Measurements from ENCODE around the gene GPA33.
A peak's percentile ranks its signal among the peaks of the same experiment; 100 is the strongest.

GPA33 gene

DNA sequence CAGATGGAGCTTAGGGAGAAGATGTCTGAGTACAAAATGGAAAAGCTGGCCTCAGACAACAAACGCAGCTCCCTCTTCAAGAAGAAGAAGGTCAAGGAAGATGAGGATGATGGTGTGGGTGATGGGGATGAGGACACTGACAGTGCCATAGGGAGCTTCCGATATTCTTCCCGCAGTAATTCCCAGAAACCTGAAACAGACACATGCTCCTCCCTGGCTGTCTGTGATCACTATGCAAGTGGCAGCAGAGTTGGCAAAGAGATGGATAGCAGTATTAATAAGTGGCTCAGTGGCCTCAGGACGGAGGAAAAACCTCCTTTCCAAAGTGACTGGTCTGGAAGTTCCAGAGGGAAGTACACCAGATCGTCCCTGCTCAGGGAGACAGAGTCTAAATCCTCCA, 37.5 kb upstream of the GPA33 start:
- no peak overlapping the region for H2BK120ac ChIP-seq (ENCODE audit: low read depth, low read length)
- H3K27ac ChIP-seq (ENCODE audit: low read depth, low read length): no peak overlapping the region
- H3K4me3 ChIP-seq (ENCODE audit: low read length): no peak overlapping the region
- no CpG with 5 or more reads among the region's 5 CpGs for WGBS (ENCODE audit: extremely low coverage, insufficient coverage, low lambda C conversion rate)
- no peak overlapping the region for H2BK5ac ChIP-seq (ENCODE audit: low read length)
- no peak overlapping the region for H4K8ac ChIP-seq (ENCODE audit: low read depth, low read length)
- no peak overlapping the region for H3K9ac ChIP-seq (ENCODE audit: low read length)
- H3K23ac ChIP-seq (ENCODE audit: low read length): no peak overlapping the region
- H3K18ac ChIP-seq (ENCODE audit: low read length): no peak overlapping the region
- H3K27me3 ChIP-seq (ENCODE audit: insufficient read depth, low read length, poor library complexity): no peaks in the 10 kb centered on the region
- no peaks in the 10 kb centered on the region for H3K79me1 ChIP-seq (ENCODE audit: low read length)
- no peak overlapping the region for H2AK5ac ChIP-seq (ENCODE audit: low read length)
- H3K4me1 ChIP-seq (ENCODE audit: control insufficient read depth, low read depth, low read length): peaks cover 2% of the 10 kb centered on the region
- no peak overlapping the region for H4K5ac ChIP-seq (ENCODE audit: low read length)
- no peak overlapping the region for H3K4me2 ChIP-seq (ENCODE audit: low read length)
- DNase-seq: no peak
- no peaks in the 10 kb centered on the region for H3K36me3 ChIP-seq (ENCODE audit: control insufficient read depth, insufficient read depth, low read length)
- H3K56ac ChIP-seq (ENCODE audit: low read length): no peak overlapping the region
- H2BK15ac ChIP-seq (replicated peaks; ENCODE audit: low read depth): no peak overlapping the region
- H3K4ac ChIP-seq (ENCODE audit: low read depth, low read length): no peak overlapping the region
- no peaks in the 10 kb centered on the region for H3K79me2 ChIP-seq (ENCODE audit: control insufficient read depth, insufficient read depth, low read length)

DNA sequence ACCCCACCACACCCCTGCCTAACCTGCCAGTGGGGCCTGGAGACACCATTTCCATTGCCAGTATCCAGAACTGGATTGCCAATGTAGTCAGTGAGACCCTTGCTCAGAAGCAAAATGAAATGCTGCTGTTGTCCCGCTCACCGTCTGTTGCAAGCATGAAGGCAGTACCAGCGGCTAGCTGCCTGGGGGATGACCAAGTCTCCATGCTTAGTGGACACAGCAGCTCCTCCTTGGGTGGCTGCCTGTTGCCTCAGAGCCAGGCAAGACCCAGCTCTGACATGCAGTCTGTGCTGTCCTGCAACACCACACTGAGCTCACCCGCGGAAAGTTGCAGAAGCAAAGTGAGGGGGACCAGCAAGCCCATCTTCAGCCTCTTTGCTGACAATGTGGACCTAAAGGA, 37.1 kb upstream of the GPA33 start:
- no peak for DNase-seq

DNA sequence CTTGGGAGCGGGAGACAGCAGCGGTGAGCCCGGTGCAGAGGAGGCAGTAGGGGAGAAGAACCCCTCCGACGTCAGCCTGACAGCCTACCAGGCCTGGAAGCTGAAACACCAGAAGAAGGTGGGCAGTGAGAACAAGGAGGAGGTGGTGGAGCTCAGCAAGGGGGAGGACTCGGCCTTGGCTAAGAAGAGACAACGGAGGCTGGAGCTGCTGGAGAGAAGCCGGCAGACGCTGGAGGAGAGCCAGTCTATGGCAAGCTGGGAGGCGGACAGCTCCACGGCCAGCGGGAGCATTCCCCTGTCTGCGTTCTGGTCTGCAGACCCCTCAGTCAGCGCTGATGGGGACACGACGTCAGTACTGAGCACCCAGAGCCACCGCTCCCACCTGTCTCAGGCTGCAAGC, 36.6 kb upstream of the GPA33 start:
- Histone ChIP-seq H3K79me2 (ENCODE audit: control insufficient read depth, insufficient read depth, low read length) (no peaks in the 10 kb centered on the region), H3K23ac (ENCODE audit: low read length) (no peak overlapping the region), H2BK15ac (replicated peaks; ENCODE audit: low read depth) (no peak overlapping the region), H3K56ac (ENCODE audit: low read length) (no peak overlapping the region), H4K5ac (ENCODE audit: low read length) (no peak overlapping the region), H4K8ac (ENCODE audit: low read depth, low read length) (no peak overlapping the region), H2BK120ac (ENCODE audit: low read depth, low read length) (no peak overlapping the region), H3K36me3 (ENCODE audit: control insufficient read depth, insufficient read depth, low read length) (no peaks in the 10 kb centered on the region), H3K18ac (ENCODE audit: low read length) (no peak overlapping the region), H3K4me2 (ENCODE audit: low read length) (no peak overlapping the region), H2BK5ac (ENCODE audit: low read length) (no peak overlapping the region), H3K4me3 (ENCODE audit: low read length) (no peak overlapping the region), H3K27me3 (ENCODE audit: insufficient read depth, low read length, poor library complexity) (no peaks in the 10 kb centered on the region), H3K79me1 (ENCODE audit: low read length) (no peaks in the 10 kb centered on the region), H2AK5ac (ENCODE audit: low read length) (no peak overlapping the region), H3K4me1 (ENCODE audit: control insufficient read depth, low read depth, low read length) (peaks cover under 1% of the 10 kb centered on the region), H3K9ac (ENCODE audit: low read length) (no peak overlapping the region), H3K27ac (ENCODE audit: low read depth, low read length) (no peak overlapping the region), H3K4ac (ENCODE audit: low read depth, low read length) (no peak overlapping the region)
- DNase-seq: no peak
- WGBS (ENCODE audit: extremely low coverage, insufficient coverage, low lambda C conversion rate): no CpG with 5 or more reads among the region's 17 CpGs

More for the DNA sequence above, 37.1 kb upstream of the GPA33 start:
- Histone ChIP-seq H3K79me1 (ENCODE audit: low read length) (no peaks in the 10 kb centered on the region), H3K4ac (ENCODE audit: low read depth, low read length) (no peak overlapping the region), H3K9ac (ENCODE audit: low read length) (no peak overlapping the region), H3K79me2 (ENCODE audit: control insufficient read depth, insufficient read depth, low read length) (no peaks in the 10 kb centered on the region), H3K23ac (ENCODE audit: low read length) (no peak overlapping the region), H4K8ac (ENCODE audit: low read depth, low read length) (no peak overlapping the region), H3K18ac (ENCODE audit: low read length) (no peak overlapping the region), H4K5ac (ENCODE audit: low read length) (no peak overlapping the region), H3K56ac (ENCODE audit: low read length) (no peak overlapping the region), H3K4me2 (ENCODE audit: low read length) (no peak overlapping the region), H3K4me3 (ENCODE audit: low read length) (no peak overlapping the region), H2AK5ac (ENCODE audit: low read length) (no peak overlapping the region), H2BK120ac (ENCODE audit: low read depth, low read length) (no peak overlapping the region), H3K4me1 (ENCODE audit: control insufficient read depth, low read depth, low read length) (no peaks in the 10 kb centered on the region), H3K27ac (ENCODE audit: low read depth, low read length) (no peak overlapping the region), H3K27me3 (ENCODE audit: insufficient read depth, low read length, poor library complexity) (no peaks in the 10 kb centered on the region), H2BK15ac (replicated peaks; ENCODE audit: low read depth) (no peak overlapping the region), H3K36me3 (ENCODE audit: control insufficient read depth, insufficient read depth, low read length) (no peaks in the 10 kb centered on the region), H2BK5ac (ENCODE audit: low read length) (no peak overlapping the region)
- WGBS (ENCODE audit: extremely low coverage, insufficient coverage, low lambda C conversion rate): no CpG with 5 or more reads among the region's 5 CpGs

DNA sequence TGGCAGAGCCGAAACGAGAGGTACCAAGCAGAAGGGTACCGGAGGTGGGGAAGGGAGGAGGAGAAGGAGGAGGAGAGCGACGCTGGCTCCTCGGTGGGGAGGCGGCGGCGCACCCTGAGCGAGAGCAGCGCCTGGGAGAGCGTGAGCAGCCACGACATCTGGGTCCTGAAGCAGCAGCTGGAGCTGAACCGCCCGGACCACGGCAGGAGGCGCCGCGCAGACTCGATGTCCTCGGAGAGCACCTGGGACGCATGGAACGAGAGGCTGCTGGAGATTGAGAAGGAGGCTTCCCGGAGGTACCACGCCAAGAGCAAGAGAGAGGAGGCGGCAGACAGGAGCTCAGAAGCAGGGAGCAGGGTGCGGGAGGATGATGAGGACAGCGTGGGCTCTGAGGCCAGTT, 36.1 kb upstream of the GPA33 start:
- no peak overlapping the region for H3K9ac ChIP-seq (ENCODE audit: low read length)
- no peak overlapping the region for H3K4me2 ChIP-seq (ENCODE audit: low read length)
- H4K8ac ChIP-seq (ENCODE audit: low read depth, low read length): no peak overlapping the region
- no peak overlapping the region for H2AK5ac ChIP-seq (ENCODE audit: low read length)
- no peak overlapping the region for H3K18ac ChIP-seq (ENCODE audit: low read length)
- H3K56ac ChIP-seq (ENCODE audit: low read length): no peak overlapping the region
- H3K27me3 ChIP-seq (ENCODE audit: insufficient read depth, low read length, poor library complexity): no peaks in the 10 kb centered on the region
- no peaks in the 10 kb centered on the region for H3K36me3 ChIP-seq (ENCODE audit: control insufficient read depth, insufficient read depth, low read length)
- no peak overlapping the region for H2BK15ac ChIP-seq (replicated peaks; ENCODE audit: low read depth)
- no peak for DNase-seq
- no peaks in the 10 kb centered on the region for H3K79me1 ChIP-seq (ENCODE audit: low read length)
- peaks cover 3% of the 10 kb centered on the region for H3K4me1 ChIP-seq (ENCODE audit: control insufficient read depth, low read depth, low read length)
- H2BK120ac ChIP-seq (ENCODE audit: low read depth, low read length): no peak overlapping the region
- no peaks in the 10 kb centered on the region for H3K79me2 ChIP-seq (ENCODE audit: control insufficient read depth, insufficient read depth, low read length)
- H3K4me3 ChIP-seq (ENCODE audit: low read length): no peak overlapping the region
- H3K23ac ChIP-seq (ENCODE audit: low read length): no peak overlapping the region
- no peak overlapping the region for H3K4ac ChIP-seq (ENCODE audit: low read depth, low read length)
- no peak overlapping the region for H4K5ac ChIP-seq (ENCODE audit: low read length)
- no peak overlapping the region for H2BK5ac ChIP-seq (ENCODE audit: low read length)
- no peak overlapping the region for H3K27ac ChIP-seq (ENCODE audit: low read depth, low read length)
- no CpG with 5 or more reads among the region's 28 CpGs for WGBS (ENCODE audit: extremely low coverage, insufficient coverage, low lambda C conversion rate)

DNA sequence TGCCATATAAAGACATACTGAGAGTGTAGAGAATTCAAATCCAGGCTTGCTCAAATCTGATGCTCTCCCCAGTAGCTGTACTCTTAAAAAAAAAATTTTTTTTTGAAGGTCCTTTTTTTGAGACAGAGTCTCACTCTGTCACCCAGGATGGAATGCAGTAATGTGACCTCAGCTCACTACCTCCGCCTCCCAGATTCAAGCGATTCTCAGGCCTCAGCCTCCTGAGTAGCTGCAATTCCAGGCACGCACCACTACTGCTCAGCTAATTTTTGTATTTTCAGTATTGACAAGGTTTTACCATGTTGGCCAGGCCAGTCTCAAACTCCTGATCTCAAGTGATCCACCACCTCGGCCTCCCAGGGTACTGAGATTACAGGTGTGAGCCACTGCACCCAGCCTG, 32.4 kb upstream of the GPA33 start:
- DNase-seq: peak; percentile 69

DNA sequence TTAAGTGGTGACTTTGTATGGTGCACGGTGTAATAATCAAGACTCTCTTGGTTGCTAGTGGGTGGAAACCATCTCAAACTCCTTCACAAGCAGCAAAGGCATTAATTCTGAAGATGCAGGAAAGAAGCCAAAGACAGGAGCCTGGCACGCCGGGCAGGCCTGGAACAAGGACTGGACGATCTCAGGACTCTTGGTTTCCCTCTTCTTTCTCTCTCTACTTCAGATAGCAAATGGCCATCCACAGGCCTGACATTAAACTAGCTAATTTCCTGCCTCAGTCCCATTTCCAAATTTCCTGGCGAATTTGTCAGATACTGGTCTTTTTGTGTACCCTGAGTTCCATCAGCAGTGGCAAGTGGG, 31.9 kb upstream of the GPA33 start:
- Histone ChIP-seq H3K4me1 (ENCODE audit: control insufficient read depth, low read depth, low read length) (peaks cover 15% of the 10 kb centered on the region), H3K4ac (ENCODE audit: low read depth, low read length) (no peak overlapping the region), H3K27ac (ENCODE audit: low read depth, low read length) (no peak overlapping the region), H3K36me3 (ENCODE audit: control insufficient read depth, insufficient read depth, low read length) (no peaks in the 10 kb centered on the region), H3K79me2 (ENCODE audit: control insufficient read depth, insufficient read depth, low read length) (no peaks in the 10 kb centered on the region), H3K18ac (ENCODE audit: low read length) (no peak overlapping the region), H2BK120ac (ENCODE audit: low read depth, low read length) (no peak overlapping the region), H3K27me3 (ENCODE audit: insufficient read depth, low read length, poor library complexity) (no peaks in the 10 kb centered on the region), H2AK5ac (ENCODE audit: low read length) (no peak overlapping the region), H4K5ac (ENCODE audit: low read length) (no peak overlapping the region), H3K4me2 (ENCODE audit: low read length) (no peak overlapping the region), H4K8ac (ENCODE audit: low read depth, low read length) (no peak overlapping the region), H3K9ac (ENCODE audit: low read length) (no peak overlapping the region), H3K56ac (ENCODE audit: low read length) (no peak overlapping the region), H2BK15ac (replicated peaks; ENCODE audit: low read depth) (no peak overlapping the region), H3K23ac (ENCODE audit: low read length) (no peak overlapping the region), H3K4me3 (ENCODE audit: low read length) (no peak overlapping the region), H3K79me1 (ENCODE audit: low read length) (no peaks in the 10 kb centered on the region), H2BK5ac (ENCODE audit: low read length) (no peak overlapping the region)
- no peak for DNase-seq
- WGBS (ENCODE audit: extremely low coverage, insufficient coverage, low lambda C conversion rate): no CpG with 5 or more reads among the region's 5 CpGs

More for the DNA sequence above, 32.4 kb upstream of the GPA33 start:
- no peak overlapping the region for H2BK15ac ChIP-seq (replicated peaks; ENCODE audit: low read depth)
- no peaks in the 10 kb centered on the region for H3K36me3 ChIP-seq (ENCODE audit: control insufficient read depth, insufficient read depth, low read length)
- peaks cover 15% of the 10 kb centered on the region for H3K4me1 ChIP-seq (ENCODE audit: control insufficient read depth, low read depth, low read length)
- no CpG with 5 or more reads among the region's 4 CpGs for WGBS (ENCODE audit: extremely low coverage, insufficient coverage, low lambda C conversion rate)
- no peaks in the 10 kb centered on the region for H3K79me1 ChIP-seq (ENCODE audit: low read length)
- no peak overlapping the region for H2AK5ac ChIP-seq (ENCODE audit: low read length)
- no peak overlapping the region for H3K9ac ChIP-seq (ENCODE audit: low read length)
- no peak overlapping the region for H3K23ac ChIP-seq (ENCODE audit: low read length)
- H3K4me2 ChIP-seq (ENCODE audit: low read length): no peak overlapping the region
- H4K8ac ChIP-seq (ENCODE audit: low read depth, low read length): no peak overlapping the region
- no peak overlapping the region for H3K18ac ChIP-seq (ENCODE audit: low read length)
- H3K27me3 ChIP-seq (ENCODE audit: insufficient read depth, low read length, poor library complexity): no peaks in the 10 kb centered on the region
- no peak overlapping the region for H3K56ac ChIP-seq (ENCODE audit: low read length)
- H3K79me2 ChIP-seq (ENCODE audit: control insufficient read depth, insufficient read depth, low read length): no peaks in the 10 kb centered on the region
- H2BK120ac ChIP-seq (ENCODE audit: low read depth, low read length): no peak overlapping the region
- no peak overlapping the region for H4K5ac ChIP-seq (ENCODE audit: low read length)
- H3K4me3 ChIP-seq (ENCODE audit: low read length): no peak overlapping the region
- no peak overlapping the region for H2BK5ac ChIP-seq (ENCODE audit: low read length)
- H3K27ac ChIP-seq (ENCODE audit: low read depth, low read length): no peak overlapping the region
- no peak overlapping the region for H3K4ac ChIP-seq (ENCODE audit: low read depth, low read length)

Measured in mesendoderm (in vitro differentiated cells).